HFFc6 (cell line): ENCODE measurements around the gene KIF1B. TPM values are rescaled to one million over a fixed set of nuclear protein-coding genes. Genes with fewer than 3 reads are reported as not detected.
A peak's percentile ranks its signal among the peaks of the same experiment; 100 is the strongest.
"Not testable (repeated sequence)": the region's sequence is repeated elsewhere in the genome, so short reads cannot be mapped to it uniquely, and the experiment has no call there.

Source experiments
- DNase-seq: peaks from one replicate; pipeline ENCODE4 v3.0.0-alpha.2; 2018
- H3K27ac Mint-ChIP-seq: 2 replicates; pipeline ENCODE4 v1.8.0; 2020; ENCODE audit warnings: mild to moderate bottlenecking, mixed read lengths
- H3K27me3 Mint-ChIP-seq: 2 replicates; pipeline ENCODE4 v1.8.0; 2021; ENCODE audit warnings: mild to moderate bottlenecking, moderate library complexity, mixed read lengths; ENCODE audit not compliant: insufficient read depth
- H3K36me3 Mint-ChIP-seq: 2 replicates; pipeline ENCODE4 v1.8.0; 2021; ENCODE audit warnings: low read depth, mixed read lengths
- H3K4me1 Mint-ChIP-seq: 2 replicates; pipeline ENCODE4 v1.8.0; 2020; ENCODE audit warnings: low read depth, mixed read lengths
- H3K4me3 Mint-ChIP-seq: 2 replicates; pipeline ENCODE4 v1.8.0; 2020; ENCODE audit warnings: mild to moderate bottlenecking, moderate library complexity, mixed read lengths
- H3K9me3 Mint-ChIP-seq: 2 replicates; pipeline ENCODE4 v1.8.0; 2020; ENCODE audit warnings: mild to moderate bottlenecking, mixed read lengths
- total RNA-seq, 6 experiments: library from RNA; stranded (reverse); fragmentation: NEBNext Ultra II Directional; extraction: Animal tissue kit (Norgen Biotek cat#: 25700); gene quantifications; 2 replicates in 1 of 6; 3 replicates in 5 of 6; pipeline ENCODE4 v1.2.3, GENCODE V29; 2021
- TF ChIP-seq, protein P1 (sequence below): fragments of 200-600 bp; sonication (generic); IDR thresholded peaks from 2 replicates; pipeline ENCODE4 v1.5.0; 2021; ENCODE audit warnings: antibody characterized with exemption, mild to moderate bottlenecking

KIF1B gene
- total RNA-seq, 6 experiments from 2014 or later, result 35.2 to 41.6 (median 39.3) TPM

DNA sequence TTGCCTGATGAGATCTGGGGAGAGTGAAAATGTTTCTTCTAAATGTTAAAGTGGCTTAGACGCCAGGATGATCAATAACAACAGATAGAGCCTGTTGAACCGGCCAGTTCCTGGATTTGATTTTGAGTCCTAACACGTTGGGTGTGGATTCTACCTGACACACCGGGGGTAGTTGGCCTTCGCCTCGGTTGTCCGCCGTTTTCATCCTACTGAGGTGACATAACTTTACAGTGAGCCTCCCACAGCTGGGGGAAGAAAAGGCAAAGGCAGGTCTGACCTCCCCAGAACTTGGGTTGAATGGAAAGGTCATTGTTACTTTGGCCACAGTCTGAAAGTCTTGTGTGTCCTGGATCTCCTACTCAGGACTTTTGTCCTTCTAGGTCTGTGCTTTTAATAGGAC is 189.6 kb downstream of the KIF1B start:
- no peak for DNase-seq
- peaks cover 8% of the 10 kb centered on the region for H3K27me3 Mint-ChIP-seq
- H3K4me3 Mint-ChIP-seq, result peak overlapping the region; percentile 94
- H3K36me3 Mint-ChIP-seq, result peaks cover 31% of the 10 kb centered on the region
- peaks cover 49% of the 10 kb centered on the region for H3K4me1 Mint-ChIP-seq
- H3K9me3 Mint-ChIP-seq, result no peaks in the 10 kb centered on the region
- TF ChIP-seq, protein P1, sequence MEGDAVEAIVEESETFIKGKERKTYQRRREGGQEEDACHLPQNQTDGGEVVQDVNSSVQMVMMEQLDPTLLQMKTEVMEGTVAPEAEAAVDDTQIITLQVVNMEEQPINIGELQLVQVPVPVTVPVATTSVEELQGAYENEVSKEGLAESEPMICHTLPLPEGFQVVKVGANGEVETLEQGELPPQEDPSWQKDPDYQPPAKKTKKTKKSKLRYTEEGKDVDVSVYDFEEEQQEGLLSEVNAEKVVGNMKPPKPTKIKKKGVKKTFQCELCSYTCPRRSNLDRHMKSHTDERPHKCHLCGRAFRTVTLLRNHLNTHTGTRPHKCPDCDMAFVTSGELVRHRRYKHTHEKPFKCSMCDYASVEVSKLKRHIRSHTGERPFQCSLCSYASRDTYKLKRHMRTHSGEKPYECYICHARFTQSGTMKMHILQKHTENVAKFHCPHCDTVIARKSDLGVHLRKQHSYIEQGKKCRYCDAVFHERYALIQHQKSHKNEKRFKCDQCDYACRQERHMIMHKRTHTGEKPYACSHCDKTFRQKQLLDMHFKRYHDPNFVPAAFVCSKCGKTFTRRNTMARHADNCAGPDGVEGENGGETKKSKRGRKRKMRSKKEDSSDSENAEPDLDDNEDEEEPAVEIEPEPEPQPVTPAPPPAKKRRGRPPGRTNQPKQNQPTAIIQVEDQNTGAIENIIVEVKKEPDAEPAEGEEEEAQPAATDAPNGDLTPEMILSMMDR, result no peak
- peak overlapping the region; percentile 85 for H3K27ac Mint-ChIP-seq

DNA sequence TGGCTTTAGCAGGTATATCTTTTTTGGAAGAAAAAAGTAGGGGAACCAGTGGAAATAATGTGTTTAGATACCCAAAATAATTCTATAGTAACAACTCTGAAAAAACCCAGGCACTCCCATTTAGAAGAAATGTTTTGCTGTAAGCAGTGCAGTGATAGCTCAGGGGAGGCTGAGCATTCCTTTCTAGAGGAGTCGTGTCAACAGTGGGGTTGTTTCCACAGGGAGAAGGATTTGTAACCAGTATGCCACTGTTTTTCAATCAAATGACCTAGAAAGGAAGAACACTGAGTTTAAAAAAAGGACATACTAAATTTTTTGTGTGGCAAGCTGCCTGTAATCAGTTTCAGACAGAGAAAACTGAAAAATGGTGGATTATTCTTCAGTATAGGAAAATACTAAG is 190.9 kb downstream of the KIF1B start:
- Mint-ChIP-seq H3K4me1 (peaks cover 49% of the 10 kb centered on the region), H3K9me3 (no peaks in the 10 kb centered on the region), H3K27ac (peak overlapping the region; percentile 85), H3K27me3 (peaks cover 8% of the 10 kb centered on the region), H3K4me3 (peak overlapping the region; percentile 94), H3K36me3 (peaks cover 33% of the 10 kb centered on the region)
- DNase-seq, result peak; percentile 27
- TF ChIP-seq, protein P1, result no peak

DNA sequence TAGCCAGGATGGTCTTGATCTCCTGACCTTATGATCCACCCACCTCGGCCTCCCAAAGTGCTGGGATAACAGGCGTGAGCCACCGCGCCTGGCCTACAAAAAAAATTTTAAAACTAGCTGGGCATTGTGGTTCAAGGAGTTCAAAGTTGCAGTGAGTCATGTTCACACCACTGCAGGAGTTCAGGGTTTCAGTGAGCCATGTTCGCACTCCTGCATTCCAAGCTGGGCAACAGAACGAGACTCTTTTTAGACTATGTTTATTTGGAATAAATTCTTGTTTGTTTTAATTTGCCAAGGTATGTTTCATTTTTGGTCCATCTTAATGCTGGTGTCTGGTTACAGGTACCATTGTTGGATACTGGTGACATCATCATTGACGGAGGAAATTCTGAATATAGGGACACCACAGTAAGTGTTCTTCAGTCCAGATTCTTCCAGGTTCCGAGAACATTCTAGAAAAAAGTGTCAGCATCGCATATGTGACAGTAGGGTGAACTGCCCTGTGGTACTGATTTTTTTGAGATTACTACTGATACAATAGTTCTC is 192.4 kb downstream of the KIF1B start:
- Mint-ChIP-seq H3K27ac (peak overlapping the region; percentile 76), H3K4me1 (peaks cover 49% of the 10 kb centered on the region), H3K36me3 (peaks cover 47% of the 10 kb centered on the region), H3K4me3 (peak overlapping the region; percentile 45; the same call in 1 of the 2 replicates), H3K9me3 (no peaks in the 10 kb centered on the region), H3K27me3 (peaks cover 8% of the 10 kb centered on the region)
- DNase-seq, result peak; percentile 60
- TF ChIP-seq, protein P1, result no peak

DNA sequence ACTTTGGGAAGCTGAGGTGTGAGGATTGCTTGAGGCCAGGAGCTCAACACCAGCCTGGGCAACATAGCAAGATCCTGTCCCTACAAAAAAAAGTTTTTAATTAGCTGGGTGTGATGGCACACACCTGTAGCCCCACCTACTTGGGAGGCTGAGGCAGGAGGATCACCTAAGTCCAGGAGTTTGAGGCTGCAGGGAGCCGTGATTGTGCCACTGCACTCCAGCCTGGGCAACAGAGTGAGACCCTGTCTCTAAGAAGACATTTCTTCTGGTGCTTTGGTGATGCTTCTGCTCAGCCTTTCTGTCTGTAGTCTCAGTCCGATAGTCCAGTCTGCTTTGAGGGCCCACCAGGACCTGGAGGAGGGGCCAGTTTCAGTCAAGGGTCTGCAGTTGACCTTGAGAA is 196.8 kb downstream of the KIF1B start:
- no peaks in the 10 kb centered on the region for H3K9me3 Mint-ChIP-seq
- TF ChIP-seq, protein P1, result no peak
- peaks cover 20% of the 10 kb centered on the region for H3K4me1 Mint-ChIP-seq
- no peak for DNase-seq
- peaks cover 52% of the 10 kb centered on the region for H3K36me3 Mint-ChIP-seq
- H3K27me3 Mint-ChIP-seq, result peaks cover 2% of the 10 kb centered on the region
- no peak overlapping the region for H3K4me3 Mint-ChIP-seq
- no peak overlapping the region for H3K27ac Mint-ChIP-seq

DNA sequence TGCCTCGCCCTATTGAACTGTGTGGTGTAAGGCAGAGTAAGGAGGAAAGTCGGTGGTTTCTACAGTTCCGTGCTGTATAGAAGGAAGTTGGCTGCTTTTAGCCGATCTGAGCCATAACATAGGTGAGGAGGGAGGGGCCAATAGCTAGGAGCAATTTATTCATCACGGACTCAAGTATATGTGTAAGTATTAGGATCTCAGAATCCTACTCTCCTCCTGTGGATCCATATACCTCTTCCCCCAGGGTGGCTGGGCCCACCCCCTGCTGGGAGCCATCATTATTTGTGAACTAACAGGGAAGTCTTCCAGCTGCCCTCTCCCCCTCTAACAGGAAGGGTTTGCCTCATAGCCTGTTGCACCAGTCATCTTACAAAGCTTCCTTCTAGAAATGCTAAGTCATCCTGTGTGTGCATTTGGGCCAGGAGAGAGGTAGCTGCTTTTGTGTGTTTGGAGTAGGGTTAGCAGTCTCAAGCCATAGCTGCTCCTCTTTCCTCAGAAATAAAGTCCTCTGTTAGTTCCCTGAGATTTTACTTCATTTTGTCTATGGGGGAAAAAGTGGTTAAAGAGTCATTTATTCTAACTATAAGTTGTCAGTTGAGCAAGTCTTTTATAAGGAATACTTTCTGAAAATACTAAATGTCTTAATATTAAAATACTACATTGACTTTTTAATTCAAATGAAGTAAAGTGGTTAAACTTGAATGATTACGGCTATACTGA is 205.0 kb downstream of the KIF1B start:
- Mint-ChIP-seq H3K36me3 (peaks cover 78% of the 10 kb centered on the region), H3K27ac (peak overlapping the region; percentile 90), H3K27me3 (no peaks in the 10 kb centered on the region; the same call in 1 of the 2 replicates), H3K4me3 (no peak overlapping the region; the same call in 1 of the 2 replicates), H3K4me1 (peaks cover 9% of the 10 kb centered on the region), H3K9me3 (no peaks in the 10 kb centered on the region)
- DNase-seq, result peak; percentile 48
- TF ChIP-seq, protein P1, result no peak

DNA sequence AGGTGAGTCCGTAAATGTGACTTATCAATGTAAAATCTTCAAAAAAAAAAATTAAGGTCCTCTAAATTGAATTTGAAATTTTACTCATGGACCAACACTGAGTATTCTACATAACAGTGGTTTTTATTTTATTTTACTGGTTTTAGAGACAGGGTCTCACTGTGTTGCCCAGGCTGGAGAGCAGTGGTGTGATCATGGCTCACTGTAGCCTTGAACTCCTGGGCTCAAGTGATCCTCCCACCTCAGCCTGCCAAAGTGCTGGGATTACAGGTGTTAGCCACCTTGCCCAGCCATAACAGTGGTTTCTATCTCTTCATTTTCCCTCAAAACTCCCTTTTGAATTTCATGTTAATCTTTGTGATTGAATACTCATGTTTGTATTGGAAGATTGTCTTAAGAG is 205.6 kb downstream of the KIF1B start:
- H3K4me1 Mint-ChIP-seq, H3K4me3 Mint-ChIP-seq, DNase-seq, H3K9me3 Mint-ChIP-seq, H3K27me3 Mint-ChIP-seq: not testable (repeated sequence)
- H3K27ac Mint-ChIP-seq, result peak overlapping the region; percentile 73
- peaks cover 79% of the 10 kb centered on the region for H3K36me3 Mint-ChIP-seq

DNA sequence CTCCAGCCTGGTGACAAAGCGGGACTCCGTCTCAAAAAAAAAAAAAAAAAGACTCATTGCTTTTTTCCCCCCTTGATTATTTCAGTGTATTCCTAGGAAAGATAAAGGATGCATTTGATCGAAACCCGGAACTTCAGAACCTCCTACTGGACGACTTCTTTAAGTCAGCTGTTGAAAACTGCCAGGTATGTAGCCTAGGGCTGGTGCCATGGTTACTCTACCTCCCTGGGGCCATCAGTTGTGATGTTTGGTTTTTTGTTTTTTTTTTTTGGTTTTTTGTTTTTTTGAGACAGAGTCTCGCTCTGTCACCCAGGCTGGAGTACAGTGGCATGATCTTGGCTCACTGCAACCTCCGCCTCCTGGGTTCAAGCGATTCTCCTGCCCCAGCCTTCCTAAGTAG is 208.4 kb downstream of the KIF1B start:
- H3K4me3 Mint-ChIP-seq, H3K27me3 Mint-ChIP-seq, H3K9me3 Mint-ChIP-seq, H3K27ac Mint-ChIP-seq, DNase-seq: not testable (repeated sequence)
- Mint-ChIP-seq H3K4me1 (peaks cover 12% of the 10 kb centered on the region), H3K36me3 (peaks cover 60% of the 10 kb centered on the region)
